Measurements from ENCODE around the gene HES1.

DNA sequence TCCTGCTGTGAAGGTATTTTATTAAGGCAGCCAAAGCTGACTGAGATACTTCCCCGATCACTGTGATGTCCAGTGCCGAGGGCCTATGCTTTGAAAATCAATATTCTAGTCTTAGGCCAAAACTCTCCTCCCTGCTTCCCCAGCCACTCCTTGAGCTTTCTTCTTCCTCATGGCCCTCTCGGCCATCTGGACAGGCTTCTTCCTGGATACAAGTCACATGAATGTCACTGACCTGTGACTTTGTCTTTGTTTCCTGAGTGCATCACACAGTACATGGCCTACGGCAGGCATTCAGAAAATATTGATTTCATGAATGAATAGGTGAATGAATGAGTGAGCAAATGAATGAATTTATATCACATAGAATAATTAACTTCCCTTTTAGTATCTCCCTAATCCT lies 24.6 kb upstream of the HES1 start:
- TF ChIP-seq CTCF (IDR thresholded peaks at IDR 0.05) (no peak), POLR2A (IDR thresholded peaks at IDR 0.05) (no peak)
